GM13976 (cell line): ENCODE data around the gene HSPA12B.

Experiments used
- DNase-seq: peaks from one replicate; pipeline ENCODE4 v3.0.0; 2012; ENCODE audit warnings: low spot score
- in situ Hi-C: fragments of 300-500 bp; cut with MboI; formaldehyde crosslinking; loops from one replicate; pipeline ENCODE4 v1.12.0; 2022; ENCODE audit warnings: low sequenced_read_pairs, mixed read lengths, inconsistent platforms; ENCODE audit not compliant: unreplicated experiment
- TF ChIP-seq, protein P1 (sequence below): IDR thresholded peaks from 2 replicates; pipeline ENCODE4 v1.5.1; 2012; ENCODE audit warnings: borderline replicate concordance, mild to moderate bottlenecking; ENCODE audit not compliant: insufficient read depth; ENCODE audit errors: extremely low read depth, missing control alignments, control extremely low read depth

Gene HSPA12B

DNA sequence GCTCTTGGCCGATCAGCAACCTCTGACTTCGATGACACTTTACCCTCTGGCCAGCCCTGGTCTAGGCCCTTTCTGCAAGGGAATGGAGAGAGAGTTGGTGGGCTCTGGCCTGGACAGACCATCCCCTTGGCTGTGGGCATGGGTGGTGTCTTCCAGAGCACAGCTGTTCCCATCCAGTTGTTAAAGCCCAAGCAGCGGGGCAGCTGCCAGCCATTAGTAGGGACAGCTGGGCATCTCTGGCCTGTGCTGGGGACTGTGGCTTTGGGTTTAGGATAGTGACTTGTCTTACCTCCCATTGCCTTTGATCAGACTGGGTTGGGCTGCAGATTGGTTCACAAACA, 66.4 kb downstream of the HSPA12B start:
- DNase-seq: no peak
- in situ Hi-C loops: no loop called here
- TF ChIP-seq, protein P1, sequence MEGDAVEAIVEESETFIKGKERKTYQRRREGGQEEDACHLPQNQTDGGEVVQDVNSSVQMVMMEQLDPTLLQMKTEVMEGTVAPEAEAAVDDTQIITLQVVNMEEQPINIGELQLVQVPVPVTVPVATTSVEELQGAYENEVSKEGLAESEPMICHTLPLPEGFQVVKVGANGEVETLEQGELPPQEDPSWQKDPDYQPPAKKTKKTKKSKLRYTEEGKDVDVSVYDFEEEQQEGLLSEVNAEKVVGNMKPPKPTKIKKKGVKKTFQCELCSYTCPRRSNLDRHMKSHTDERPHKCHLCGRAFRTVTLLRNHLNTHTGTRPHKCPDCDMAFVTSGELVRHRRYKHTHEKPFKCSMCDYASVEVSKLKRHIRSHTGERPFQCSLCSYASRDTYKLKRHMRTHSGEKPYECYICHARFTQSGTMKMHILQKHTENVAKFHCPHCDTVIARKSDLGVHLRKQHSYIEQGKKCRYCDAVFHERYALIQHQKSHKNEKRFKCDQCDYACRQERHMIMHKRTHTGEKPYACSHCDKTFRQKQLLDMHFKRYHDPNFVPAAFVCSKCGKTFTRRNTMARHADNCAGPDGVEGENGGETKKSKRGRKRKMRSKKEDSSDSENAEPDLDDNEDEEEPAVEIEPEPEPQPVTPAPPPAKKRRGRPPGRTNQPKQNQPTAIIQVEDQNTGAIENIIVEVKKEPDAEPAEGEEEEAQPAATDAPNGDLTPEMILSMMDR: no peak

DNA sequence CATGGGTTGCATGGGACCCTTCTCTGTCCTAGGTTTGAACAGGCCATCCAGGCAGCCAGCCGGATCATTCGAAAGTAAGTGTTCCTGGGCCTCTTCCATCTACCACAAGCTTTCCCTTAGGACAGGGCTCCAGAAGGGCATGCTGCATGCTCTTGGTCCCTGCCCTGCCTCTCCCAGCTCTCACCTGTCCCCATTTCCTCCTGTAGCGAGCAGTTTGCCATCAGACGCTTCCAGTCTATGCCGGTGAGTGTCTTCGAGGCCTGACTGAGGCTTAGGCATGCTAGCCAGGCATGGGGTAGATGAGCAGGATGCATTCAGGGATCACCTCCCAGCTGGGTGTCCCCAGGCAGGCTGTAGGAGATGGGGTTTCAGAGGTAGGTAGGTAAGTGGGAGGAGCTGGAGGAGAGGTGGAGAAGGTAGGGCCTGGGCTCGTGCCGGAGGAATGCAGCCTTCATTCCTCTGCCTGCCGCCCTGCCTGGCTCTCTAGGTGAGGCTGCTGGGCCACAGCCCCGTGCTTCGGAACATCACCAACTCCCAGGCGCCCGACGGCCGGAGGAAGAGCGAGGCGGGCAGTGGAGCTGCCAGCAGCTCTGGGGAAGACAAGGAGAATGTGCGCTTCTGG, 67.9 kb downstream of the HSPA12B start:
- in situ Hi-C loops: no loop called here
- TF ChIP-seq, protein P1: no peak
- DNase-seq: no peak

DNA sequence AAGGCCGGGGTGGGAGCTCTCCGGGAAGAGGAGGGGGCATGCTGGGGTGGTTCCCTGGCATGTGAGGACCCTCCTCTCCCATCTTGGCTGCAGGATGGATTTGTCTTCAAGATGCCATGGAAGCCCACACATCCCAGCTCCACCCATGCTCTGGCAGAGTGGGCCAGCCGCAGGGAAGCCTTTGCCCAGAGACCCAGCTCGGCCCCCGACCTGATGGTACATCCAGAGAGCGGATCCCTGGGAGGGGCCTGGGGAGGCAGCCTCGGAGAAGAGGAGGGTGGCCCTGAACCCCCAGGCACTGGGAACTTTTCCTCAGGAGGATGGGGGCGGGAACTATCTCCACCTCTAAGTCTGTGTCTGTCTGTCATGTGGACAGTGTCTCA, 68.4 kb downstream of the HSPA12B start:
- no peak for DNase-seq
- TF ChIP-seq, protein P1: no peak
- in situ Hi-C loops: no loop called here

DNA sequence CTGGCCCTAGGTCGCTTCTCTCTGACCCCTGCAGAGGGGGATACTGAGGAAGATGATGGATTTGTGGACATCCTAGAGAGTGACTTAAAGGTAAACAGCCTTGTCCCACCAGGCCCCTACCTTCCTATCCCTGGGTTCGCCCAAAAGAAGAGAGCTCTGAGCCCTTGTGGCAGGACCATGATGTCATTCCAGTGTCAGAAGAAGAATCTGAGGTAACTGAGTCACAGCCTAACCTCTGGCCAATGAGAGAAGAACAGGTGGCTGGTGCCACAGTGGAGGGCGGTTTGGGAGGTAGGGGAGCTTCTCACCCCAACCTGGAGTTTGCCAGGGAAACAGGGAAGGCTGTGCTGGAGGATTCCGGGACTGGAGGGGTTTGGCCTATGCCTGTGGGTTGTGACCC, 68.8 kb downstream of the HSPA12B start:
- in situ Hi-C loops: no loop called here
- no peak for DNase-seq
- TF ChIP-seq, protein P1: no peak

DNA sequence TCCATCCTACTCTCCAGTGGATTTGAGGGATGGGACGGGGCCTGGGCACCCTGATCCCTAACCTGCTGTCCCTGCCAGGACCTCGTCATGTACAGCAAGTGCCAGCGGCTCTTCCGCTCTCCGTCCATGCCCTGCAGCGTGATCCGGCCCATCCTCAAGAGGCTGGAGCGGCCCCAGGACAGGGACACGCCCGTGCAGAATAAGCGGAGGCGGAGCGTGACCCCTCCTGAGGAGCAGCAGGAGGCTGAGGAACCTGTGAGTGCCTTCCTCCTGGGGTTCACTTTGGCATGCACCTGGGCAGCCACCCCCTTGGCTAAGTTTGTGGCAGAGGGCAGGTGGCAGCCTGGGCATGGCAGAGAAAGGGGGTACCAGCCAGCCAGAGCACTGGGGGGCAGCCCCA, 69.4 kb downstream of the HSPA12B start:
- in situ Hi-C loops: no loop called here
- no peak for DNase-seq
- TF ChIP-seq, protein P1: no peak
